Heart left ventricle (tissue), 16 donors: ENCODE results near the gene MAP4K2. TPM values are rescaled to one million over a fixed set of nuclear protein-coding genes. Genes with fewer than 3 reads are reported as not detected.

Experiments used
- ATAC-seq, 4 donors: fragments of 200-7000 bp; cut with Tn5 transposase; one replicate each; pipeline ENCODE4 v1.9.1; 2020 to 2022; ENCODE audit warnings: moderate library complexity in 4 of 4, mild to moderate bottlenecking in 3 of 4, moderate number of reproducible peaks in 1 of 4
- DNase-seq, 5 donors: peaks; one replicate each; pipeline ENCODE4 v3.0.0-alpha.2; 2020
- H3K27ac ChIP-seq, 12 donors: fragments of 200-600 bp; sonication (generic) in 4 of 12; one replicate each; pipeline versions ENCODE4 v1.5.0 to v1.8.0; 2016 to 2022; ENCODE audit warnings: mild to moderate bottlenecking in 2 of 12
- H3K27me3 ChIP-seq, 9 donors: fragments of 200-600 bp; sonication (generic) in 2 of 9; one replicate each; pipeline versions ENCODE4 v1.5.1 to v1.8.0; 2016 to 2022; ENCODE audit warnings: mild to moderate bottlenecking in 3 of 9
- H3K36me3 ChIP-seq, 9 donors: fragments of 200-600 bp; sonication (generic) in 2 of 9; one replicate each; pipeline versions ENCODE4 v1.5.0 to v1.8.0; 2018 to 2022; ENCODE audit warnings: mild to moderate bottlenecking in 2 of 9
- H3K4me1 ChIP-seq, 12 donors: fragments of 200-600 bp; sonication (generic) in 4 of 12; one replicate each; pipeline versions ENCODE4 v1.5.0 to v1.8.0; 2016 to 2022; ENCODE audit warnings: mild to moderate bottlenecking in 3 of 12
- H3K4me3 ChIP-seq, 12 donors: fragments of 200-600 bp; sonication (generic) in 4 of 12; one replicate each; pipeline versions ENCODE4 v1.5.0 to v1.8.0; 2017 to 2022; ENCODE audit warnings: mild to moderate bottlenecking in 9 of 12, moderate library complexity in 4 of 12
- H3K9me3 ChIP-seq, 12 donors: fragments of 200-600 bp; sonication (generic) in 4 of 12; one replicate each; pipeline versions ENCODE4 v1.5.0 to v1.8.0; 2016 to 2022; ENCODE audit warnings: mild to moderate bottlenecking in 1 of 12
- CTCF ChIP-seq, 12 donors: fragments of 200-600 bp; sonication (generic) in 4 of 12; IDR thresholded peaks; one replicate each; pipeline versions ENCODE4 v1.5.0 to v1.8.0; 2018 to 2022; ENCODE audit warnings: antibody characterized with exemption in 12 of 12, mild to moderate bottlenecking in 5 of 12
- POLR2A ChIP-seq, 2 donors: fragments of 450-650 bp; IDR thresholded peaks; one replicate each; pipeline ENCODE4 v1.6.1; 2017; ENCODE audit warnings: antibody characterized with exemption in 2 of 2, mild to moderate bottlenecking in 2 of 2, moderate library complexity in 2 of 2
- WGBS, 4 donors: extraction: QIAGEN DNeasy Blood & Tissue Kit in 2 of 4; methylation state at CpG; one replicate each; pipeline versions ENCODE4 v1.1.5 to v1.1.7; 2013 to 2018; 5-methylcytosine and 5-hydroxymethylcytosine counted together
- intact Hi-C, 10 donors: fragments of 100-400 bp; cut with DNase I; formaldehyde crosslinking; loops; one replicate each; pipeline versions ENCODE4 v1.11.1 to v1.14.2; 2022
- polyA plus RNA-seq, 2 donors: library from polyadenylated mRNA; stranded (reverse); fragments of 200-250 nt; gene quantifications; one replicate each; pipeline ENCODE4 v1.2.3, GENCODE V29; 2013
- total RNA-seq, 9 donors: library from RNA; depleted of rRNA in 2 of 9; stranded (reverse); fragments of >200 nt in 2 of 9; fragmentation: NEBNext Ultra II Directional in 3 of 9; extraction: Animal tissue kit (Norgen Biotek cat#: 25700) in 3 of 9; gene quantifications; one replicate each; pipeline versions ENCODE4 v1.1.0 to v1.2.4, GENCODE V29; 2016 to 2023
- donor health status: ischemic (EF 13 %, LVEDD 7.1; RV severe dilation, severe dysfunction).
- donor health status: healthy with polysubstance abuse.
- donor health status: DM: no; HTN: yes; CAD: no.
- donor health status: DM: no; HTN: no; CAD: no.
- donor health status: ischemic (EF 25% LVEDD 6.9; RV normal size, moderate dysfunction).
- donor health status: ischemic (EF 25% LVEDD 5.7; RV mildly dilated, moderate dysfunction).
- donor health status: healthy.
- donor health status: DM: yes; HTN: yes; CAD: no.
- donor health status: ischemic (EF 35%, LVEDD 5.7; RV mildly dilated, moderate dysfunction).
- donor health status: nonischemic (EF 11% LVEDD 7.7; RV severe dilation, severe dysfunction).
- donor health status: DM: yes; HTN: yes; CAD: no.
- donor health status: PGD.
- donor health status: ischemic (EF 29% LVEDD 5.4; RV normal size, mild dysfunction).
- donor health status: nonischemic (EF 23%, LVEDD 6.1; RV moderate dilation, normal function).

The MAP4K2 gene
- total and polyA plus RNA-seq, 11 donors, result 7.0 to 27.5 (median 8.6) TPM

GRCh38 chr11:64765291-64765850 lies 37.6 kb downstream of the MAP4K2 start:
- peak in 7 of 12 donors; percentile 19 to 33 (median 24) for TF ChIP-seq CTCF (IDR thresholded peaks at IDR 0.05)
- TF ChIP-seq POLR2A (IDR thresholded peaks at IDR 0.05), result no peak
- H3K27me3 ChIP-seq, result no peaks in the 10 kb centered on the region
- peak overlapping the region in 3 of 12 donors; percentile 69 to 81 (median 73) for H3K27ac ChIP-seq
- H3K4me3 ChIP-seq, result no peak overlapping the region
- intact Hi-C loops, result loop anchor here in 1 of 10 donors (2.0 kb wide), 1 partner anchor 19 kb away; no protein-coding TSS in a partner anchor
- peaks cover 11 to 78% (median 41%) of the 10 kb centered on the region in 12 donors for H3K4me1 ChIP-seq
- WGBS, 4 donors, result 85 to 87% (median 86%) methylated on average over 30 of the region's 30 CpGs
- peaks cover 0 to 89% (median 81%) of the 10 kb centered on the region in 9 donors for H3K36me3 ChIP-seq
- DNase-seq (peak in 1 of 5 donors; percentile 41), ATAC-seq (no peak)
- no peaks in the 10 kb centered on the region for H3K9me3 ChIP-seq

- TF ChIP-seq POLR2A (IDR thresholded peaks at IDR 0.05) (no peak), CTCF (IDR thresholded peaks at IDR 0.05) (no peak)
- whole genome bisulfite sequencing, 4 donors, result 68 to 82% (median 79%) methylated on average over 8 of the region's 8 CpGs
- Histone ChIP-seq H3K9me3 (no peaks in the 10 kb centered on the region), H3K4me1 (peaks cover 11 to 84% (median 47%) of the 10 kb centered on the region in 12 donors), H3K27ac (peak overlapping the region in 7 of 12 donors; percentile 10 to 82 (median 69)), H3K36me3 (peaks cover 0 to 83% (median 75%) of the 10 kb centered on the region in 9 donors), H3K4me3 (peak overlapping the region in 1 of 12 donors; percentile 0), H3K27me3 (no peaks in the 10 kb centered on the region)
- DNase-seq, result peak in 1 of 5 donors; percentile 17
- intact Hi-C loops, result loop anchor here in 1 of 10 donors (2.0 kb wide), 1 partner anchor 18 kb away; no protein-coding TSS in a partner anchor
- no peak for ATAC-seq
Measured at GRCh38 chr11:64764753-64765152, 38.3 kb downstream of the MAP4K2 start.

GRCh38 chr11:64764040-64764611 lies 38.9 kb downstream of the MAP4K2 start:
- no peak for TF ChIP-seq CTCF (IDR thresholded peaks at IDR 0.05)
- TF ChIP-seq POLR2A (IDR thresholded peaks at IDR 0.05), result no peak
- Histone ChIP-seq H3K4me1 (peaks cover 11 to 90% (median 54%) of the 10 kb centered on the region in 12 donors), H3K9me3 (no peaks in the 10 kb centered on the region), H3K4me3 (no peak overlapping the region), H3K36me3 (peaks cover 0 to 77% (median 69%) of the 10 kb centered on the region in 9 donors), H3K27me3 (no peaks in the 10 kb centered on the region), H3K27ac (peak overlapping the region; percentile 3 to 82 (median 73))
- ATAC-seq, result peak in 2 of 4 donors; percentile 1 to 13
- WGBS, 4 donors, result 39 to 55% (median 45%) methylated on average over 11 of the region's 11 CpGs
- DNase-seq, result peak in 1 of 5 donors; percentile 33
- intact Hi-C loops, result loop anchor here in 1 of 10 donors (2.0 kb wide), 1 partner anchor 17 kb away; no protein-coding TSS in a partner anchor

- Histone ChIP-seq H3K27ac (peak overlapping the region; percentile 3 to 82 (median 73)), H3K9me3 (no peaks in the 10 kb centered on the region), H3K4me3 (no peak overlapping the region), H3K36me3 (peaks cover 0 to 71% (median 64%) of the 10 kb centered on the region in 9 donors), H3K27me3 (no peaks in the 10 kb centered on the region), H3K4me1 (peaks cover 11 to 87% (median 58%) of the 10 kb centered on the region in 12 donors)
- DNase-seq (peak in 2 of 5 donors; percentile 19 to 40), ATAC-seq (peak in 1 of 4 donors; percentile 1)
- TF ChIP-seq POLR2A (IDR thresholded peaks at IDR 0.05), result no peak
- no peak for TF ChIP-seq CTCF (IDR thresholded peaks at IDR 0.05)
- intact Hi-C loops, result loop anchor here in 1 of 10 donors (2.0 kb wide), 1 partner anchor 17 kb away; no protein-coding TSS in a partner anchor
- WGBS, 4 donors, result 46 to 51% (median 48%) methylated on average over 6 of the region's 6 CpGs
Measured at GRCh38 chr11:64763526-64764039, 39.4 kb downstream of the MAP4K2 start.
